EH (cell line): ENCODE data around the gene GOLGA6A.
"Not testable (repeated sequence)": the region's sequence is repeated elsewhere in the genome, so short reads cannot be mapped to it uniquely, and the experiment has no call there.

Source experiments
- DNase-seq: peaks from one replicate; pipeline ENCODE4 v3.0.0-alpha.2; 2015; ENCODE audit warnings: low read depth

Gene GOLGA6A

GRCh38 chr15:74099963-74100733 is 17.8 kb upstream of the GOLGA6A start:
- peak; percentile 91 for DNase-seq

GRCh38 chr15:74096753-74097474 is 14.6 kb upstream of the GOLGA6A start:
- DNase-seq: not testable (repeated sequence)

GRCh38 chr15:74095610-74096009 is 13.3 kb upstream of the GOLGA6A start:
- DNase-seq: not testable (repeated sequence)

- DNase-seq: not testable (repeated sequence)
These were observed 12.2 kb upstream of the GOLGA6A start for GRCh38 chr15:74094567-74094966.

- DNase-seq: not testable (repeated sequence)
These were observed 6.6 kb downstream of the GOLGA6A start for GRCh38 chr15:74075781-74076180.

GRCh38 chr15:74072614-74073337 is 9.6 kb downstream of the GOLGA6A start:
- not testable (repeated sequence) for DNase-seq

- not testable (repeated sequence) for DNase-seq
These were observed 10.2 kb downstream of the GOLGA6A start for GRCh38 chr15:74072132-74072531.

- not testable (repeated sequence) for DNase-seq
These were observed 10.7 kb downstream of the GOLGA6A start for GRCh38 chr15:74071645-74072044.

- DNase-seq: not testable (repeated sequence)
These were observed 16.5 kb downstream of the GOLGA6A start for GRCh38 chr15:74065684-74066411.

- not testable (repeated sequence) for DNase-seq
These were observed 17.5 kb downstream of the GOLGA6A start for GRCh38 chr15:74064822-74065221.

GRCh38 chr15:74064183-74064582 is 18.2 kb downstream of the GOLGA6A start:
- not testable (repeated sequence) for DNase-seq

GRCh38 chr15:74063425-74064146 is 18.8 kb downstream of the GOLGA6A start:
- DNase-seq: not testable (repeated sequence)

- DNase-seq: no peak
These were observed 19.7 kb downstream of the GOLGA6A start for GRCh38 chr15:74062671-74063070.

- DNase-seq: no peak
These were observed 20.1 kb downstream of the GOLGA6A start for GRCh38 chr15:74062236-74062635.

- no peak for DNase-seq
These were observed 22.1 kb downstream of the GOLGA6A start for GRCh38 chr15:74060251-74060650.

GRCh38 chr15:74059050-74059833 is 23.1 kb downstream of the GOLGA6A start:
- not testable (repeated sequence) for DNase-seq

GRCh38 chr15:74056330-74056729 is 26.0 kb downstream of the GOLGA6A start:
- not testable (repeated sequence) for DNase-seq

GRCh38 chr15:74055804-74056203 is 26.5 kb downstream of the GOLGA6A start:
- no peak for DNase-seq

- DNase-seq: peak; percentile 69
These were observed 28.3 kb downstream of the GOLGA6A start for GRCh38 chr15:74053941-74054529.

GRCh38 chr15:74053517-74053916 is 28.8 kb downstream of the GOLGA6A start:
- DNase-seq: no peak
